Mesenchymal stem cell (in vitro differentiated cells and primary cell): ENCODE measurements around the gene FUT6.
"Not testable (repeated sequence)": the region's sequence is repeated elsewhere in the genome, so short reads cannot be mapped to it uniquely, and the experiment has no call there.

ENCODE experiments used
- DNase-seq: peaks from one replicate; pipeline ENCODE4 v3.0.0-alpha.2; 2013
- H2AFZ ChIP-seq: one replicate; pipeline ENCODE4 v1.6.1; 2013; ENCODE audit warnings: low read depth, mild to moderate bottlenecking, control low read depth, inconsistent platforms, low read length, moderate library complexity
- H2AK5ac ChIP-seq: 2 replicates; pipeline ENCODE4 v1.6.1; 2013; ENCODE audit warnings: low read length, moderate library complexity, mild to moderate bottlenecking, inconsistent platforms; ENCODE audit not compliant: severe bottlenecking
- H2BK120ac ChIP-seq: one replicate; pipeline ENCODE4 v1.6.1; 2013; ENCODE audit warnings: low read depth, mild to moderate bottlenecking, inconsistent platforms, low read length, moderate library complexity
- H2BK12ac ChIP-seq, 2 experiments: one replicate each; pipeline ENCODE4 v1.6.1; 2013; ENCODE audit warnings: inconsistent platforms in 2 of 2, low read length in 2 of 2, mild to moderate bottlenecking in 2 of 2, moderate library complexity in 2 of 2, control low read depth in 1 of 2
- H2BK15ac ChIP-seq: one replicate; pipeline ENCODE4 v1.6.1; 2013; ENCODE audit warnings: mild to moderate bottlenecking, low read depth, inconsistent platforms; ENCODE audit not compliant: poor library complexity, severe bottlenecking
- H2BK5ac ChIP-seq: 2 replicates; pipeline ENCODE4 v1.6.1; 2013; ENCODE audit warnings: low read depth, mild to moderate bottlenecking, low read length, control low read depth, inconsistent platforms; ENCODE audit not compliant: poor library complexity, severe bottlenecking
- H3K14ac ChIP-seq, 2 experiments: one replicate each; pipeline ENCODE4 v1.6.1; 2013; ENCODE audit warnings: inconsistent platforms in 2 of 2, low read length in 2 of 2, control low read depth in 1 of 2, mild to moderate bottlenecking in 1 of 2, moderate library complexity in 1 of 2
- H3K18ac ChIP-seq, 2 experiments: one replicate each; pipeline ENCODE4 v1.6.1; 2013; ENCODE audit warnings: inconsistent platforms in 2 of 2, low read length in 2 of 2, control low read depth in 1 of 2, low read depth in 1 of 2, mild to moderate bottlenecking in 1 of 2
- H3K23ac ChIP-seq, 2 experiments: one replicate each; pipeline ENCODE4 v1.6.1; 2013; ENCODE audit warnings: inconsistent platforms in 2 of 2, low read length in 2 of 2, mild to moderate bottlenecking in 2 of 2, moderate library complexity in 2 of 2, control low read depth in 1 of 2
- H3K27ac ChIP-seq: 2 replicates; pipeline ENCODE4 v1.5.1; 2013; ENCODE audit warnings: mild to moderate bottlenecking, moderate library complexity, low read length, control low read depth, inconsistent platforms; ENCODE audit not compliant: poor library complexity, severe bottlenecking
- H3K27me3 ChIP-seq, 2 experiments: 2 replicates each; pipeline versions ENCODE4 v1.6.1 to v1.7.0; 2013; ENCODE audit warnings: low read length in 2 of 2, mild to moderate bottlenecking in 2 of 2, moderate library complexity in 2 of 2, control low read depth in 1 of 2, inconsistent platforms in 1 of 2; ENCODE audit not compliant: control insufficient read depth in 1 of 2, insufficient read depth in 1 of 2
- H3K36me3 ChIP-seq, 2 experiments: 2 replicates each; pipeline versions ENCODE4 v1.6.1 to v1.7.0; 2013; ENCODE audit warnings: low read length in 2 of 2, control low read depth in 1 of 2, inconsistent platforms in 1 of 2, low read depth in 1 of 2, mild to moderate bottlenecking in 1 of 2; ENCODE audit not compliant: insufficient read depth in 2 of 2, control insufficient read depth in 1 of 2
- H3K4ac ChIP-seq, 2 experiments: one replicate each; pipeline ENCODE4 v1.6.1; 2013; ENCODE audit warnings: inconsistent platforms in 2 of 2, low read length in 2 of 2, mild to moderate bottlenecking in 2 of 2, moderate library complexity in 2 of 2, control low read depth in 1 of 2, low read depth in 1 of 2
- H3K4me1 ChIP-seq: 2 replicates; pipeline ENCODE4 v1.6.1; 2013; ENCODE audit warnings: low read depth, low read length, control low read depth; ENCODE audit not compliant: control insufficient read depth, insufficient read depth
- H3K4me2 ChIP-seq: 2 replicates; pipeline ENCODE4 v1.6.1; 2013; ENCODE audit warnings: low read length, mild to moderate bottlenecking, inconsistent platforms; ENCODE audit not compliant: poor library complexity, severe bottlenecking
- H3K4me3 ChIP-seq, 2 experiments: 2 replicates each; pipeline versions ENCODE4 v1.5.1 to v1.7.0; 2013; ENCODE audit warnings: low read length in 2 of 2, mild to moderate bottlenecking in 2 of 2, control low read depth in 1 of 2, low read depth in 1 of 2; ENCODE audit not compliant: insufficient read depth in 1 of 2
- H3K79me1 ChIP-seq: replicated peaks from 2 replicates; pipeline ENCODE4 v1.6.1; 2013; ENCODE audit warnings: mild to moderate bottlenecking, control low read depth, low read length, inconsistent platforms; ENCODE audit not compliant: poor library complexity, severe bottlenecking
- H3K9ac ChIP-seq: 2 replicates; pipeline ENCODE4 v1.7.0; 2013; ENCODE audit warnings: mild to moderate bottlenecking, low read length, moderate library complexity
- H3K9me3 ChIP-seq: 2 replicates; pipeline ENCODE4 v1.7.0; 2013; ENCODE audit warnings: mild to moderate bottlenecking, low read length; ENCODE audit not compliant: control insufficient read depth
- H4K8ac ChIP-seq: one replicate; pipeline ENCODE4 v1.6.1; 2013; ENCODE audit warnings: inconsistent platforms, mild to moderate bottlenecking, low read length, moderate library complexity
- H4K91ac ChIP-seq: one replicate; pipeline ENCODE4 v1.6.1; 2013; ENCODE audit warnings: mild to moderate bottlenecking, low read length, inconsistent platforms
- WGBS: methylation state at CpG from one replicate; pipeline ENCODE4 v1.1.7; 2013; ENCODE audit warnings: mixed read lengths; 5-methylcytosine and 5-hydroxymethylcytosine counted together

FUT6 gene

GRCh38 chr19:5864013-5864720, 24.7 kb upstream of the FUT6 start:
- Histone ChIP-seq H2AFZ (no peak overlapping the region), H2BK15ac (no peak overlapping the region), H3K9ac (no peak overlapping the region), H3K4me3 (no peak overlapping the region), H3K4me1 (peaks cover 7% of the 10 kb centered on the region), H3K36me3 (no peaks in the 10 kb centered on the region), H4K8ac (no peak overlapping the region), H3K79me1 (no peaks in the 10 kb centered on the region), H3K14ac (no peak overlapping the region), H2BK120ac (no peak overlapping the region), H2AK5ac (no peak overlapping the region), H3K27me3 (peaks cover 0 to 42% of the 10 kb centered on the region in 2 experiments), H3K27ac (no peak overlapping the region), H3K4ac (no peak overlapping the region), H2BK5ac (no peak overlapping the region), H2BK12ac (no peak overlapping the region), H4K91ac (no peak overlapping the region), H3K23ac (no peak overlapping the region), H3K18ac (no peak overlapping the region), H3K4me2 (no peak overlapping the region), H3K9me3 (no peaks in the 10 kb centered on the region)
- 74% methylated on average over 9 of the region's 9 CpGs for WGBS
- no peak for DNase-seq

GRCh38 chr19:5863030-5863665, 23.6 kb upstream of the FUT6 start:
- peak overlapping the region; percentile 36 for H2BK15ac ChIP-seq
- 75% methylated on average over 10 of the region's 11 CpGs for WGBS
- peaks cover 7% of the 10 kb centered on the region for H3K4me1 ChIP-seq
- no peak overlapping the region for H2AK5ac ChIP-seq
- H3K79me1 ChIP-seq: no peaks in the 10 kb centered on the region
- no peak overlapping the region for H2BK120ac ChIP-seq
- no peak overlapping the region for H3K9ac ChIP-seq
- DNase-seq: no peak
- H3K27me3 ChIP-seq: peaks cover 0 to 42% of the 10 kb centered on the region in 2 experiments
- no peak overlapping the region for H3K4ac ChIP-seq
- no peak overlapping the region for H4K91ac ChIP-seq
- H3K23ac ChIP-seq: no peak overlapping the region
- no peak overlapping the region for H3K18ac ChIP-seq
- H2BK5ac ChIP-seq: no peak overlapping the region
- no peak overlapping the region for H3K4me3 ChIP-seq
- no peak overlapping the region for H3K27ac ChIP-seq
- H3K36me3 ChIP-seq: no peaks in the 10 kb centered on the region
- H2BK12ac ChIP-seq: no peak overlapping the region
- H4K8ac ChIP-seq: no peak overlapping the region
- H3K9me3 ChIP-seq: no peaks in the 10 kb centered on the region
- no peak overlapping the region for H2AFZ ChIP-seq
- no peak overlapping the region for H3K14ac ChIP-seq
- H3K4me2 ChIP-seq: no peak overlapping the region

- Histone ChIP-seq H2AK5ac (no peak overlapping the region), H3K4ac (no peak overlapping the region), H3K79me1 (no peaks in the 10 kb centered on the region), H2BK12ac (no peak overlapping the region), H3K4me1 (peaks cover 7% of the 10 kb centered on the region), H3K4me3 (no peak overlapping the region), H4K91ac (no peak overlapping the region), H2BK15ac (no peak overlapping the region), H3K36me3 (no peaks in the 10 kb centered on the region), H2BK5ac (no peak overlapping the region), H3K4me2 (no peak overlapping the region), H3K9ac (no peak overlapping the region), H3K14ac (no peak overlapping the region), H3K23ac (no peak overlapping the region), H3K27ac (no peak overlapping the region), H2AFZ (no peak overlapping the region), H4K8ac (no peak overlapping the region), H3K27me3 (peaks cover 24 to 42% of the 10 kb centered on the region in 2 experiments), H2BK120ac (no peak overlapping the region), H3K18ac (no peak overlapping the region), H3K9me3 (no peaks in the 10 kb centered on the region)
- 86% methylated on average over 18 of the region's 18 CpGs for WGBS
- no peak for DNase-seq
These were observed 17.9 kb upstream of the FUT6 start for GRCh38 chr19:5857203-5858081.

- H3K27me3 ChIP-seq: peaks cover 24 to 50% of the 10 kb centered on the region in 2 experiments
These were observed 15.6 kb upstream of the FUT6 start for GRCh38 chr19:5855151-5855550.

More at GRCh38 chr19:5855151-5855550, 15.6 kb upstream of the FUT6 start:
- H3K9ac ChIP-seq, H2AK5ac ChIP-seq, H3K79me1 ChIP-seq, H2AFZ ChIP-seq, H3K4me2 ChIP-seq, H2BK15ac ChIP-seq, H4K91ac ChIP-seq, H3K27ac ChIP-seq, H3K23ac ChIP-seq, H3K4ac ChIP-seq, H3K9me3 ChIP-seq, H2BK5ac ChIP-seq, H2BK120ac ChIP-seq, H3K4me1 ChIP-seq, H3K36me3 ChIP-seq, H2BK12ac ChIP-seq, H3K4me3 ChIP-seq, H3K14ac ChIP-seq, H3K18ac ChIP-seq, DNase-seq, H4K8ac ChIP-seq: not testable (repeated sequence)
- WGBS: 90% methylated on average over 9 of the region's 9 CpGs
